Activated naive CD4-positive, alpha-beta T cell (primary cell): ENCODE data around the gene SPIRE1.
"Not testable (repeated sequence)": the region's sequence is repeated elsewhere in the genome, so short reads cannot be mapped to it uniquely, and the experiment has no call there.

Experiments used
- DNase-seq, 4 experiments: peaks; one replicate each; lab custom pipeline; 2025; lab: John Stamatoyannopoulos, UW

Gene SPIRE1

GRCh38 chr18:12598181-12598930 lies 59.6 kb downstream of the SPIRE1 start:
- DNase-seq = no peak

GRCh38 chr18:12597760-12598159 lies 60.1 kb downstream of the SPIRE1 start:
- DNase-seq = no peak

GRCh38 chr18:12595571-12596255 lies 62.2 kb downstream of the SPIRE1 start:
- no peak for DNase-seq

GRCh38 chr18:12593866-12594265 lies 64.0 kb downstream of the SPIRE1 start:
- no peak for DNase-seq

GRCh38 chr18:12592597-12593127 lies 65.2 kb downstream of the SPIRE1 start:
- DNase-seq = no peak

GRCh38 chr18:12589448-12589847 lies 68.5 kb downstream of the SPIRE1 start:
- no peak for DNase-seq

GRCh38 chr18:12586956-12587355 lies 71.0 kb downstream of the SPIRE1 start:
- no peak for DNase-seq

GRCh38 chr18:12585218-12585617 lies 72.7 kb downstream of the SPIRE1 start:
- no peak for DNase-seq

- DNase-seq = no peak
Observed at GRCh38 chr18:12580630-12581342, 77.1 kb downstream of the SPIRE1 start.

GRCh38 chr18:12579775-12580174 lies 78.1 kb downstream of the SPIRE1 start:
- no peak for DNase-seq

GRCh38 chr18:12577848-12578247 lies 80.1 kb downstream of the SPIRE1 start:
- no peak for DNase-seq

GRCh38 chr18:12574494-12575185 lies 83.3 kb downstream of the SPIRE1 start:
- no peak for DNase-seq

GRCh38 chr18:12571630-12572029 lies 86.3 kb downstream of the SPIRE1 start:
- no peak for DNase-seq

GRCh38 chr18:12569791-12570190 lies 88.1 kb downstream of the SPIRE1 start:
- no peak for DNase-seq

GRCh38 chr18:12567849-12568248 lies 90.1 kb downstream of the SPIRE1 start:
- DNase-seq = no peak

- DNase-seq = no peak
Observed at GRCh38 chr18:12564861-12565260, 93.0 kb downstream of the SPIRE1 start.

- DNase-seq = no peak
Observed at GRCh38 chr18:12564378-12564777, 93.5 kb downstream of the SPIRE1 start.

GRCh38 chr18:12560600-12560999 lies 97.3 kb downstream of the SPIRE1 start:
- not testable (repeated sequence) for DNase-seq

GRCh38 chr18:12559319-12559718 lies 98.6 kb downstream of the SPIRE1 start:
- DNase-seq = no peak

GRCh38 chr18:12556946-12557806 lies 100.7 kb downstream of the SPIRE1 start:
- DNase-seq = no peak

GRCh38 chr18:12554796-12555388 lies 103.0 kb downstream of the SPIRE1 start:
- DNase-seq = no peak
